K562 (cell line): Measurements from ENCODE around the gene IGDCC3. TPM values are rescaled to one million over a fixed set of nuclear protein-coding genes. Genes with fewer than 3 reads are reported as not detected.

Experiments used
- ARID4B ChIP-seq: sonication (generic); formaldehyde crosslinking; IDR thresholded peaks from 2 replicates; pipeline ENCODE4 v1.8.0; 2022; ENCODE audit warnings: mild to moderate bottlenecking, missing genetic modification reagents
- CREM ChIP-seq: IDR thresholded peaks from 2 replicates; pipeline ENCODE4 v1.6.1; 2014; ENCODE audit warnings: antibody characterized with exemption, low read depth
- CTCF ChIP-seq, 3 experiments: IDR thresholded peaks in 2 of 3; conservative IDR thresholded peaks in 1 of 3; 2 replicates each; pipeline ENCODE4 v1.5.1; 2011 to 2012; ENCODE audit warnings: low read length in 3 of 3, mild to moderate bottlenecking in 3 of 3, control low read depth in 2 of 3, improper control_type of control experiment in 1 of 3, inconsistent platforms in 1 of 3, low read depth in 1 of 3, mixed read lengths in 1 of 3, moderate library complexity in 1 of 3; ENCODE audit not compliant: insufficient read depth in 2 of 3
- EZH2 ChIP-seq: IDR thresholded peaks from 2 replicates; pipeline ENCODE4 v1.6.1; 2012; ENCODE audit warnings: low read depth, mild to moderate bottlenecking, inconsistent platforms, low read length, borderline replicate concordance
- FOXP4 ChIP-seq: sonication (generic); formaldehyde crosslinking; IDR thresholded peaks from 2 replicates; pipeline ENCODE4 v1.8.0; 2022; ENCODE audit warnings: mild to moderate bottlenecking, missing genetic modification reagents, borderline replicate concordance
- MAZ ChIP-seq, 2 experiments: fragments of 450-650 bp in 1 of 2; sonication (generic) in 1 of 2; formaldehyde crosslinking; IDR thresholded peaks in 1 of 2; conservative IDR thresholded peaks in 1 of 2; 2 replicates each; pipeline versions ENCODE4 v1.4.0 to v1.5.0; 2020; ENCODE audit warnings: mild to moderate bottlenecking in 1 of 2, missing genetic modification reagents in 1 of 2
- TCF3 ChIP-seq: sonication (generic); formaldehyde crosslinking; IDR thresholded peaks from 2 replicates; pipeline ENCODE4 v1.4.0; 2020; ENCODE audit warnings: mild to moderate bottlenecking, missing genetic modification reagents
- TFAP4 ChIP-seq: sonication (generic); formaldehyde crosslinking; IDR thresholded peaks from 2 replicates; pipeline ENCODE4 v1.8.0; 2022; ENCODE audit warnings: missing genetic modification reagents, mild to moderate bottlenecking, moderate library complexity, borderline replicate concordance
- TFE3 ChIP-seq: fragments of 450-650 bp; formaldehyde crosslinking; IDR thresholded peaks from 2 replicates; pipeline ENCODE4 v1.4.0; 2020; ENCODE audit warnings: mild to moderate bottlenecking, mixed read lengths
- XRCC4 ChIP-seq: IDR thresholded peaks from one replicate; pipeline ENCODE4 v1.6.1; 2011; ENCODE audit not compliant: insufficient read depth, insufficient read length; ENCODE audit errors: extremely low read depth
- ZNF12 ChIP-seq: sonication (generic); formaldehyde crosslinking; IDR thresholded peaks from 2 replicates; pipeline ENCODE4 v1.4.0; 2020; ENCODE audit warnings: mild to moderate bottlenecking, missing genetic modification reagents
- ZNF511 ChIP-seq: sonication (generic); formaldehyde crosslinking; IDR thresholded peaks from 2 replicates; pipeline ENCODE4 v1.8.0; 2022; ENCODE audit warnings: mild to moderate bottlenecking, missing genetic modification reagents
- polyA plus RNA-seq, 8 experiments: library from polyadenylated mRNA; depleted of rRNA in 4 of 8; stranded (reverse) in 5 of 8; unstranded in 3 of 8; fragments of >200 nt; fragmentation: Nextera tagmentation in 2 of 8; fragmentation: Illumina TruSeq in 1 of 8; extraction: Ambion mirVana in 2 of 8; extraction: Trizol in 1 of 8; gene quantifications; 2 replicates each; pipeline versions ENCODE4 v1.2.1 to v1.2.3, GENCODE V29; 2011 to 2014; ENCODE audit warnings: inconsistent platforms in 1 of 8, missing spikeins in 1 of 8
- total RNA-seq, 7 experiments: library from RNA; depleted of rRNA in 6 of 7; stranded (reverse); fragments of >200 nt in 6 of 7; fragmentation: Illumina TruSeq in 2 of 7; extraction: Trizol in 2 of 7; gene quantifications; 2 replicates each; pipeline versions ENCODE4 v1.2.1 to v1.2.3, GENCODE V29; 2011 to 2021; ENCODE audit warnings: low replicate concordance in 1 of 7

The IGDCC3 gene
- total and polyA plus RNA-seq, 9 of the 15 experiments (the other 6 are each of a cell fraction or from before 2014, with no cell fraction given), result not detected

GRCh38 chr15:65286704-65287519 is 90.9 kb downstream of the IGDCC3 start, which contains the start of gene PARP16 (continued):
- TF ChIP-seq MAZ (CRISPR knock-in tag; conservative IDR thresholded peaks at IDR 0.05 in 1 of 2, IDR thresholded peaks at IDR 0.05 in 1 of 2), result peak in 1 of 2 experiments; percentile 65; a peak in 2 of 4 replicates
- 0 out of 2 replicates have a peak, but pooled peaks have one; percentile 12 for TF ChIP-seq FOXP4 (CRISPR knock-in tag)
- no peak; the same call in none of the 2 replicates for TF ChIP-seq TCF3 (CRISPR knock-in tag)
- TF ChIP-seq ZNF12 (CRISPR knock-in tag), result no peak
- TF ChIP-seq ZNF511 (CRISPR knock-in tag), result peak; percentile 40; the same call in 1 of the 2 replicates
- TF ChIP-seq CTCF (IDR thresholded peaks at IDR 0.05 in 2 of 3, conservative IDR thresholded peaks at IDR 0.05 in 1 of 3; ENCODE audit: insufficient read depth in 2 of 3, low read depth in 1 of 3, low read length in 3 of 3), result peak in 2 of 3 experiments; percentile 56 to 67; a peak in 3 of 6 replicates
- peak; percentile 71 for TF ChIP-seq CREM
- TF ChIP-seq EZH2, result no peak
- TF ChIP-seq XRCC4, result no peak
- peak; percentile 73 for TF ChIP-seq ARID4B (CRISPR knock-in tag)
- TF ChIP-seq TFE3 (CRISPR knock-in tag), result no peak
- peak; percentile 57; the same call in 1 of the 2 replicates for TF ChIP-seq TFAP4 (CRISPR knock-in tag)
